Adipocyte (in vitro differentiated cells): ENCODE measurements around the gene MED12L.

ENCODE experiments used
- DNase-seq: peaks from one replicate; pipeline ENCODE4 v3.0.0-alpha.2; 2015; ENCODE audit warnings: low read depth
- H3K27me3 ChIP-seq: replicated peaks from 2 replicates; pipeline ENCODE4 v1.7.0; 2013; ENCODE audit warnings: mild to moderate bottlenecking, low read length, moderate library complexity; ENCODE audit not compliant: control insufficient read depth, insufficient read depth
- H3K36me3 ChIP-seq: 2 replicates; pipeline ENCODE4 v1.7.0; 2013; ENCODE audit warnings: low read length, mild to moderate bottlenecking, moderate library complexity; ENCODE audit not compliant: control insufficient read depth, insufficient read depth, severe bottlenecking
- H3K4me1 ChIP-seq: 2 replicates; pipeline ENCODE4 v1.7.0; 2013; ENCODE audit warnings: mild to moderate bottlenecking, low read length, moderate library complexity; ENCODE audit not compliant: control insufficient read depth, insufficient read depth
- H3K4me3 ChIP-seq: 2 replicates; pipeline ENCODE4 v1.7.0; 2013; ENCODE audit warnings: mild to moderate bottlenecking, low read length, moderate library complexity
- H3K9ac ChIP-seq: 2 replicates; pipeline ENCODE4 v1.7.0; 2013; ENCODE audit warnings: mild to moderate bottlenecking, low read length, moderate library complexity
- H3K9me3 ChIP-seq: 2 replicates; pipeline ENCODE4 v1.7.0; 2013; ENCODE audit warnings: mild to moderate bottlenecking, low read length, moderate library complexity; ENCODE audit not compliant: control insufficient read depth

Gene MED12L

GRCh38 chr3:151268267-151269235 lies 183.1 kb downstream of the MED12L start:
- H3K36me3 ChIP-seq: no peaks in the 10 kb centered on the region
- no peak overlapping the region for H3K4me3 ChIP-seq
- no peak for DNase-seq
- no peaks in the 10 kb centered on the region for H3K9me3 ChIP-seq
- H3K4me1 ChIP-seq: peaks cover 2% of the 10 kb centered on the region
- no peak overlapping the region for H3K9ac ChIP-seq
- H3K27me3 ChIP-seq: no peaks in the 10 kb centered on the region

- H3K9me3 ChIP-seq: no peaks in the 10 kb centered on the region
- no peak overlapping the region for H3K9ac ChIP-seq
- no peak overlapping the region for H3K4me3 ChIP-seq
- H3K4me1 ChIP-seq: peaks cover 2% of the 10 kb centered on the region
- H3K36me3 ChIP-seq: no peaks in the 10 kb centered on the region
- H3K27me3 ChIP-seq: no peaks in the 10 kb centered on the region
- no peak for DNase-seq
These were observed 184.2 kb downstream of the MED12L start for GRCh38 chr3:151269631-151270030.

GRCh38 chr3:151275091-151275490 lies 189.6 kb downstream of the MED12L start:
- Histone ChIP-seq H3K4me1 (no peaks in the 10 kb centered on the region), H3K36me3 (no peaks in the 10 kb centered on the region), H3K9ac (no peak overlapping the region), H3K27me3 (no peaks in the 10 kb centered on the region), H3K4me3 (no peak overlapping the region), H3K9me3 (no peaks in the 10 kb centered on the region)
- DNase-seq: no peak

- Histone ChIP-seq H3K4me3 (no peak overlapping the region), H3K36me3 (no peaks in the 10 kb centered on the region), H3K27me3 (no peaks in the 10 kb centered on the region), H3K9me3 (no peaks in the 10 kb centered on the region), H3K9ac (no peak overlapping the region), H3K4me1 (no peaks in the 10 kb centered on the region)
- DNase-seq: no peak
These were observed 190.7 kb downstream of the MED12L start for GRCh38 chr3:151276038-151276686.

GRCh38 chr3:151276687-151277042 lies 191.2 kb downstream of the MED12L start:
- no peak overlapping the region for H3K9ac ChIP-seq
- no peak for DNase-seq
- H3K27me3 ChIP-seq: no peaks in the 10 kb centered on the region
- H3K9me3 ChIP-seq: no peaks in the 10 kb centered on the region
- no peak overlapping the region for H3K4me3 ChIP-seq
- no peaks in the 10 kb centered on the region for H3K36me3 ChIP-seq
- H3K4me1 ChIP-seq: no peaks in the 10 kb centered on the region

GRCh38 chr3:151278230-151278629 lies 192.8 kb downstream of the MED12L start, which contains the start of gene P2RY14:
Gene P2RY14, minus strand, starts transcription at chr3:151278542. Its CDS starts 64,226 bp downstream, at chr3:151214316.
- Histone ChIP-seq H3K9ac (no peak within 1 kb of the TSS), H3K4me1 (peaks cover 3% of the 10 kb centered on the region), H3K9me3 (no peaks in the 10 kb centered on the region), H3K4me3 (no peak within 1 kb of the TSS), H3K27me3 (no peaks in the 10 kb centered on the region), H3K36me3 (no peaks in the 10 kb centered on the region)
- no peak for DNase-seq

GRCh38 chr3:151281671-151282324 lies 196.3 kb downstream of the MED12L start:
- H3K4me1 ChIP-seq: peaks cover 16% of the 10 kb centered on the region

GRCh38 chr3:151282921-151283320 lies 197.5 kb downstream of the MED12L start:
- Histone ChIP-seq H3K9ac (no peak overlapping the region), H3K27me3 (no peaks in the 10 kb centered on the region), H3K36me3 (no peaks in the 10 kb centered on the region), H3K9me3 (no peaks in the 10 kb centered on the region), H3K4me3 (no peak overlapping the region), H3K4me1 (peaks cover 16% of the 10 kb centered on the region)
- peak; percentile 79 for DNase-seq

More at GRCh38 chr3:151281671-151282324, 196.3 kb downstream of the MED12L start:
- no peak overlapping the region for H3K4me3 ChIP-seq
- H3K36me3 ChIP-seq: no peaks in the 10 kb centered on the region
- peak; percentile 45 for DNase-seq
- no peaks in the 10 kb centered on the region for H3K9me3 ChIP-seq
- H3K9ac ChIP-seq: peak overlapping the region; percentile 25
- no peaks in the 10 kb centered on the region for H3K27me3 ChIP-seq

- Histone ChIP-seq H3K4me3 (no peak overlapping the region), H3K4me1 (peaks cover 16% of the 10 kb centered on the region), H3K9ac (no peak overlapping the region), H3K36me3 (no peaks in the 10 kb centered on the region), H3K27me3 (no peaks in the 10 kb centered on the region), H3K9me3 (no peaks in the 10 kb centered on the region)
- no peak for DNase-seq
These were observed 197.9 kb downstream of the MED12L start for GRCh38 chr3:151283387-151283786.

GRCh38 chr3:151283907-151284461 lies 198.5 kb downstream of the MED12L start:
- Histone ChIP-seq H3K4me3 (no peak overlapping the region), H3K9ac (peak overlapping the region; percentile 22), H3K9me3 (no peaks in the 10 kb centered on the region), H3K27me3 (no peaks in the 10 kb centered on the region), H3K4me1 (peaks cover 16% of the 10 kb centered on the region), H3K36me3 (no peaks in the 10 kb centered on the region)
- peak; percentile 18 for DNase-seq

GRCh38 chr3:151285940-151286339 lies 200.5 kb downstream of the MED12L start:
- Histone ChIP-seq H3K4me1 (peaks cover 16% of the 10 kb centered on the region), H3K4me3 (no peak overlapping the region), H3K36me3 (no peaks in the 10 kb centered on the region), H3K9ac (no peak overlapping the region), H3K27me3 (no peaks in the 10 kb centered on the region), H3K9me3 (no peaks in the 10 kb centered on the region)
- no peak for DNase-seq
